HG03097 (cell line): Measurements from ENCODE around the gene SLC39A13.

Source experiments
- ATAC-seq: cut with Tn5 transposase; IDR thresholded peaks from one replicate; pipeline ENCODE4 v1.9.1; 2021; ENCODE audit not compliant: unreplicated experiment, low FRiP score

The SLC39A13 gene

DNA sequence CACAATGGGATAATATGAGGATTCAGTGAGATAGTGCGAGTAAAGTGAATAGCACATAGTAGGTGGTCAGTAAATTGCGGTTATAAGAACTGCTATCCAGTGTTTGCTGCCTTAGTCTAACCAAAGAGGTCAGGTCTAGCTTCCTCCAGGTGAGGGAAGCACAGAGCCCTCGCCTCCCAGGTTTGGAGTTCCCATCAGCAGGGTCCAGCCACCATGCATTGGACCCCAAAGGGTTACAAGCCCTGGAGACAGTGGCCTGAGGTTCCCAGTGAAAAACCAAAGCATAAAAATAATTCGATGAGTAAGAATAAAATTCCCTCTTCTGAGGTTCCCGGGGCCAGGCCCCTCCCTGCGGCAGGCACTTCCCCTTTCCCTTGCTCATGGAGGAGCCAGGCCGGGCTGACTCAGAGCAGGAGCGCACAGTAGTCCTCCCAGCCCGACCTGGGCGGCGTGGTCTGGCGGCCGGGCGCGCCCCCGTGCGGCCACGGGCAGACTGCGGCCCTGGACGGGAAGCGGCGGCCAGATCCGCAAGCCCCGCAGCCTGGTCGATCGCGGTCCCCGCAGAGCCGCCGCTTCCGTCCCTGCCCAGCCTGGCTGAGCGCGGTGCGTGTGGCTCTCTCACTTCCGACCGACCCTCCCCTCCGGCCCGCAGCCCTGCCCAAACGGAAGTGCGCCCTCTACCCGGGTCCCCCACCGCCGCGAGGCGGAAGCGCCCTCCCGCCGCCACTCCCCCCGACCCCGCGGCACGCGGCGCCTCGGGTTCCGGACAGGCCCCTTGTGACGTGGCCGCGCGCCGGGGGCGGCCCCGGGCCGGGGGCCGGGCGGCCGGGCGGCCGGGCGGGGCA is at the start of gene SLC39A13:
TSS of gene SLC39A13 (plus strand) at position 845 of the 845 bp plus-strand sequence. CDS start 1,505 bp downstream, outside the sequence.
- ATAC-seq, result peak; percentile 78

DNA sequence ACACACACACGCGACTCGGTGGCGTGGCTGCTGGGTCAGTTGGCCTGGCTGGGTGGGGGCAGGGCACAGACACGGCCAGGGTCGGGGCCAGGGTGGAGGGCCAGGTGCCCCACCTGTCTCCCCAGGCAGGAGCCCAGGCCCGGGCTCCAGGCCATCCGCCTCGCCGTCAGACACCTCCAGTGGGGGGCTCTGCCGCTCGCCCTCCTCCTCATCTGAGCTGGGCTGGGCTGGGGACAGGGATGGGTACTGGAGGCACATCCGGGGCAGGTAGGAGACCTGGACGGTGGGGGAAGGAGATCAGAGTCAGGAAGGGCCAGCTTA is 49.7 kb upstream of the SLC39A13 start:
- no peak for ATAC-seq

- no peak for ATAC-seq
These were observed 49.2 kb upstream of the SLC39A13 start for GRCh38 chr11:47359162-47359561.

DNA sequence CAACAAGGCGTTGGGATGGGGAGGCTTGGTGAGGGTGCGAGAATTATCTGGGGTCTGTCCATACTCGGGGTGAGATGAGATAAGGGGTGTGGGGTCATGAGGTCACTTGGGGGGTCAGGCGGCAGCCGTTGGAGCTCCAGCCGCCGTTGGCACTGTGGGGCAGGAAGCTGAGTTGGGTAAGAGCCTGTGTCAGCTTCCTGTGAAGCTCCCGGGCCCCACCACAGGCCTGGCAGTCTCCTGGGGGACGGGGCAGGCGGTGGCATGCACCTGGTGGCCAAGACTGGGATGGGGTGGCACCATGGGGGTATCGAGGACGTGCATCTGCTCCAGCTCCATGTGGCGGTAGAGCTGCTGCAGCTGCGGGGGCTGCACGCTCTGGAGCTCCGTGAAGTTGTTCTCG is 48.8 kb upstream of the SLC39A13 start:
- ATAC-seq, result no peak

DNA sequence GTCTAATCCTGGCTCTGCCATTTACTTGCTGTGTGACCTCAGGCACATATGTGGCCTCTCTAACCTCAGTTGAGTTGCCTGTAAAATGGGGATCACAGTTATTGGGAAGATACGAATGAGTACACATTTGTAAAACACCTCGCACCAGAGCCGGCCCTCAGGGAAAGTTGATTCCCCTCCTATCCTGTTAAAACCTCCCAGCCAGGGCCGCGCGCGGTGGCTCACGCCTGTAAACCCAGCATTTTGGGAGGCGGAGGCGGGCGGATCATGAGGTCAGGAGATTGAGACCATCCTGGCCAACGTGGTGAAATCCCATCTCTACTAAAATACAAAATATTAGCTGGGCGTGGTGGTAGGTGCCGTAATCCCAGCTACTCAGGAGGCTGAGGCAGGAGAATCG is 48.0 kb upstream of the SLC39A13 start:
- ATAC-seq, result no peak

DNA sequence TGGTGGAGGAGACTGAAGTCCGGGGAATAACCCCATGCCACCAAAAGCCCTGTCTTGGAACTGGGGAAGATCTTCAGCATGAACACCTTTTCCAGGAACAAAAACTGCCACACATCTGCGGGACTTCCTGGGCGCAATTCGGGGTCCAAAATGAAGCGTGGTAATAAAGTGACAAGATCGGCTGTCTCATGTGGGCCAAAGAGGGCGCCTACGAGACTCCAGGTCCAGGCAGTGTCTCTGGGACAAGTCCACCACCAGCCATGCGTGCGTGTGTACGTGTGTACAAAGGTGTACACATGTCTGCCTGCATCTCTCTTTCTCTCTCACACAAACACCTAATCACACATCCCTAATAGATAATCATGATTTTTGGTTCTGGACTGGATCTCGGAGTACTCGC is 47.0 kb upstream of the SLC39A13 start:
- no peak for ATAC-seq

- ATAC-seq, result no peak
These were observed 42.3 kb upstream of the SLC39A13 start for GRCh38 chr11:47366020-47366490.

GRCh38 chr11:47369676-47370075 is 38.7 kb upstream of the SLC39A13 start:
- ATAC-seq, result no peak

DNA sequence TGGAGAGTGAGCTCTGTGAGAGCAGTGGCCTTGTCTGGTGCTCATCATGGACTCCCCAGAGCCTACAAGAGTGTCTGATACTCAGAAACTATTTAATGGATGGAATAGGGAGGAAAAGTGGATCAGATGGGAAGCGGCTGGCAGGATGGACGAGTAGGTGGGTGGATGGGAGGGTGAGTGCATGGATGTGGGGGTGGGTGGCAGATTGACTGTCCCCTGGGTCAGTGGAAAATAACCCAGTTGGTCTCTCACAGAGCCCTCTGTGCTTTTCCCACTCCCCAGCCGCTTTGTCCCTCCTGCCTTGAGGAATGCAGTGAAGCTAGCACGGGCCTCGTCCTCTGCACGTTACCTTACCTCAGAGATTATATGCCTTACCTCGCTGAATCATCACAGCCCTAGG is 36.0 kb upstream of the SLC39A13 start:
- no peak for ATAC-seq

- ATAC-seq, result no peak
These were observed 34.3 kb upstream of the SLC39A13 start for GRCh38 chr11:47373876-47374719.

DNA sequence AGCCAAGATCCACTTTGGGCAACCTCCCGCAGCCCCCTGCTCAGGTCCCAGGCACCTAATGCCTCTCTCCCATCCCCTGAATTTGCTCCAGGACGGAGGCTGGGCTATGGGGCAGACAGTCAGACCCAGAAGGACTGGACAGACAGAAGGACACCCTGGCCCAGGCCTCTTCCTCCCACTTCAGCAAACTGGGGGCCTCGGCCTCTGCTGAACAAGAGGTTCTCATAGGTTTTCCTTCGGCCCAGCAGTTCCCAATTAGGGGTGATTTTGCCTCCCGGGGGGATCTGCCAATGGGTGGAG is 33.7 kb upstream of the SLC39A13 start:
- ATAC-seq, result no peak

DNA sequence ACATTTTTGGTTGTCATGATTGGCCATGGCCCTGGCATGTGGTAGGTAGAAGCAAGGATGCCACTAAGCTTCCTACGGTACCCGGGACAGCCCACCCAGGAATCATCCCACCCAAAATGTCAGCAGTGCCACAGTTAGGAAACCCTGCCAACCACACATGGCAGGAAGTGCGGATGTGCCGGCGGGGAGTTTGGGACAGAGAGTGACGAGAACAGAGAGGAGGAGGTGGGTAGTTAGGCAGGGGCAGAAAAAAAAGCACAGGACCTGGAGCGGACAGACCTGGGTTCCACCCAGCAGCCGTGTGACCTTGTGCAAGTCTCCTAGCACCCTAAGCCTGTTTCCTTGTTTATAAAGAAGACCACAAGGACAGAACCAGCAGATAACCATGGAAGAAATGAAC is 33.4 kb upstream of the SLC39A13 start:
- no peak for ATAC-seq

DNA sequence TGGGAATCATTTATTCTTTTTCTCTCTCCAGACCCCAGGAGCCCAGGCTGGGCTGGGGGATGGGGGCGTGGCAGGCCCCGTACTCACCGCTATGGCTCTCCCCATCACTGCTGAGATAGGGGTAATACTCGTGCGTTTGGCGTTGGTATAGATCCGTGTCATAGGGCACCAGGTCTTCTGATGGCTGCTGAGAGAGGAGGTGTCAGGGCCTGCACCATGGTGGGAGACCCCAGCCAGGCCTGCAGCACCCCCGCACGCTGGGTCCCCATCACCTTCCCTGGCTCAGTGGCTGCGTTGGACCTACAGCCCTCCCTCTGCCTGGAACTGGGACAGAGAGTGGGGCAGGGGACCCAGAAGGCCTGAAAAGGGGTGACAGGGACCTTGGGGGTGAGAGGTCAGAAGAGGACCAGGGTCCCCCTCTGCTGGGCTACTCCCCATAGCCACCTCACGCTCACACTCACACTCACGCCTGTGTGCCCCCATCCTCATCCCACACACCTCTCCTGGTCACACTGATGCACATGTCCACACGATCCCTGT is 32.8 kb upstream of the SLC39A13 start:
- ATAC-seq, result no peak

DNA sequence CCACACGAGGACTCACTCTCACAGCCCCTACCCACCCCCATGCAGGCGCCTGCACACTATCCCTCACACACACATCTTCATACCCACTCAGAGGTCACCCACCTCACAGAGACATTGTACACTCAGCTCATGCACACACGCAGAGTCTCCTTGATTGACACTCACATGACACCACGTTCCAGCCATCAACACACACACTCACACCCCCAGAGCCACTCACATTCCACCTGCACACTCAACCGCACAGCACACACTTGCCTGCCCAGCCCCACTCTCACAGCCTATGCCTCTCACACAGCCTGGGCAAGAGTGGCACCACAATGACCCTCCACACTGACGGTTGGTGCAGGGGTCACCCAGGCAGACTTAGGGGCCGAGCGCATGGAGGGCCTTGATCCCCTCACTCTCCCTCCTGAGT is 32.3 kb upstream of the SLC39A13 start:
- no peak for ATAC-seq

DNA sequence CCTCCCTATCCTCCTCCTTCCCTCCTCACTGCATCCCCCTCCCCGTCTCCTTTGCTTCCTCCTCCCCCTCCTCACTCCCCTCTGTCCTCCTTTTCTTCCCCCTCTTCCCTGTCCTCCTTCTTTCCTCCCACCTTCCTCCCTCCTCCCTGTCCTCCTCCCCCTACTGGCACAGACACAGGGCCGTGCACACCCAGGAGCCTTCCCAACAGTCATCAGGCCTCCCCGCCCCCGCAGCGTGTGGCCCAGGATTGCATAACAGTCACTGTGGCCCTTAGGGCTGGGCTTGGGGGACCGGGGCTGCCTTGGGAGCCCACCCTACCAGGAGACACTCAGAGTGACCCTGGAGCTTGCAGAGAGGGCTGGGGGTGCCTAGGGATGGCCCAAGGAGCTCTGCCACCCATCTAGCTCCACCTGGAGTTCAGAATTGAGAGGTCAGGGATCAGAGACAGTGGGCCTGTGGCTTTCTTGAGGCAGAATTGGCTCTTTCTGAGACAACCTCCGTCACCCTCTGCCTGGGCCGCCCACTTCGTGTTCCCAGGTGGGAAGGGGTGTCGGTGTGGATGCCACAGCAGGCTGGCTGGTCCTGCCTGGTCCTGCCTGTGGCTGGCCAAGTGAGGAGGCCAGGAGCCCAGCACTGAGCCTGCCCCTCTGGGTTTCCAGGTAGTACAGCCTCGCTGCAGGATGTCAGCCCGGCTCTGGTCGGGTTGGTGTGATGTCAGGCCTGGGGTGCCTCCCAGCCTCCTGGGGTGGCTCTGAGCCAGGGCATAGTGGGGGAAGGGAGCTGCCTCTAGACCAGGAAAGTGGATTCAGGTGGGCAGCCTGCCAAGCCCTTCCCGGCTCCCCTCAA is 31.6 kb upstream of the SLC39A13 start:
- ATAC-seq, result no peak

GRCh38 chr11:47377571-47378009 is 30.8 kb upstream of the SLC39A13 start:
- ATAC-seq, result no peak

- ATAC-seq, result peak; percentile 70
These were observed 30.2 kb upstream of the SLC39A13 start, which contains the start of gene SPI1 for GRCh38 chr11:47378010-47378835. SPI1 (minus strand) TSS chr11:47378547; CDS start chr11:47378353, 194 bp downstream.

DNA sequence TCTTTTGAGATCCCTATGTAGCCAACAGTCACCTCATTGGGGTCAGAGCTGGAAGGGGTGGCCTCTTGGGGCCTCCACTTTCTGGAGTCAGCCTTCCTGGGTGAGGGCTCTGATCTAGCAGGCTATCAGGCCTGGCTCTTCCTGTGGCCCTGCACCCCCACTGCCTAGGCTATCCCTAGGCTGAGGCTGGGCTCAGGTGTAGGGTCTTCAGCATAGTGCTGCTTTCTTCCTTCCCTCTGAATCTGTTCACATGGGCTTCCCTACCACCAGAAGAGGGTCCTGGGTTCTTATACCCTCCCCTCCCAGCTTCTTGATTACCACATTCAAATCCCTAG is 29.6 kb upstream of the SLC39A13 start:
- no peak for ATAC-seq

GRCh38 chr11:47379317-47379716 is 29.1 kb upstream of the SLC39A13 start:
- ATAC-seq, result no peak

- no peak for ATAC-seq
These were observed 28.3 kb upstream of the SLC39A13 start for GRCh38 chr11:47380078-47380477.
